Measurements from ENCODE around the gene SH2D7. TPM values are rescaled to one million over a fixed set of nuclear protein-coding genes. Genes with fewer than 3 reads are reported as not detected.

Gene SH2D7
- total RNA-seq, 4 donors from 2014 or later, result not detected

GRCh38 chr15:78109156-78109555 is 16.8 kb downstream of the SH2D7 start:
- H3K27me3 ChIP-seq, result no peaks in the 10 kb centered on the region
- H3K9me3 ChIP-seq, result no peaks in the 10 kb centered on the region
- no peak for TF ChIP-seq EP300 (IDR thresholded peaks at IDR 0.05)
- no peak for TF ChIP-seq POLR2AphosphoS5 (IDR thresholded peaks at IDR 0.05)
- TF ChIP-seq CTCF (IDR thresholded peaks at IDR 0.05), result no peak
- no peak for TF ChIP-seq POLR2A (IDR thresholded peaks at IDR 0.05)
- H3K4me1 ChIP-seq, result no peaks in the 10 kb centered on the region
- no peak overlapping the region for H3K4me3 ChIP-seq
- H3K36me3 ChIP-seq, result no peaks in the 10 kb centered on the region
- WGBS, result 97% methylated on average over 12 of the region's 12 CpGs
- peak in 1 of 2 donors; percentile 62 for DNase-seq (ENCODE audit: low spot score in 2 of 2)
- no peak overlapping the region for H3K27ac ChIP-seq

GRCh38 chr15:78110096-78110495 is 17.7 kb downstream of the SH2D7 start:
- Histone ChIP-seq H3K27me3 (no peaks in the 10 kb centered on the region), H3K4me1 (no peaks in the 10 kb centered on the region), H3K36me3 (no peaks in the 10 kb centered on the region), H3K9me3 (no peaks in the 10 kb centered on the region), H3K4me3 (no peak overlapping the region), H3K27ac (no peak overlapping the region)
- no peak for TF ChIP-seq POLR2A (IDR thresholded peaks at IDR 0.05)
- no peak for TF ChIP-seq POLR2AphosphoS5 (IDR thresholded peaks at IDR 0.05)
- no peak for TF ChIP-seq CTCF (IDR thresholded peaks at IDR 0.05)
- no peak for TF ChIP-seq EP300 (IDR thresholded peaks at IDR 0.05)
- WGBS, result 83% methylated on average over 1 of the region's 6 CpGs
- DNase-seq (ENCODE audit: low spot score in 2 of 2), result peak in 1 of 2 donors; percentile 47

- DNase-seq (ENCODE audit: low spot score in 2 of 2), result peak in 1 of 2 donors; percentile 40
- WGBS, result 97% methylated on average over 10 of the region's 10 CpGs
- Histone ChIP-seq H3K4me3 (no peak overlapping the region), H3K27ac (no peak overlapping the region), H3K4me1 (no peaks in the 10 kb centered on the region), H3K27me3 (no peaks in the 10 kb centered on the region), H3K36me3 (no peaks in the 10 kb centered on the region), H3K9me3 (no peaks in the 10 kb centered on the region)
- no peak for TF ChIP-seq POLR2A (IDR thresholded peaks at IDR 0.05)
- TF ChIP-seq POLR2AphosphoS5 (IDR thresholded peaks at IDR 0.05), result no peak
- TF ChIP-seq EP300 (IDR thresholded peaks at IDR 0.05), result no peak
- TF ChIP-seq CTCF (IDR thresholded peaks at IDR 0.05), result no peak
Measured at GRCh38 chr15:78110916-78111475, 18.6 kb downstream of the SH2D7 start.

GRCh38 chr15:78111788-78112187 is 19.4 kb downstream of the SH2D7 start:
- no peaks in the 10 kb centered on the region for H3K36me3 ChIP-seq
- H3K9me3 ChIP-seq, result no peaks in the 10 kb centered on the region
- H3K27ac ChIP-seq, result no peak overlapping the region
- H3K27me3 ChIP-seq, result no peaks in the 10 kb centered on the region
- WGBS, result 77% methylated on average over 3 of the region's 3 CpGs
- DNase-seq (ENCODE audit: low spot score in 2 of 2), result peak in 1 of 2 donors; percentile 49
- no peaks in the 10 kb centered on the region for H3K4me1 ChIP-seq
- no peak overlapping the region for H3K4me3 ChIP-seq
- TF ChIP-seq POLR2A (IDR thresholded peaks at IDR 0.05) (no peak), CTCF (IDR thresholded peaks at IDR 0.05) (no peak), POLR2AphosphoS5 (IDR thresholded peaks at IDR 0.05) (no peak), EP300 (IDR thresholded peaks at IDR 0.05) (no peak)

- TF ChIP-seq POLR2AphosphoS5 (IDR thresholded peaks at IDR 0.05) (no peak), CTCF (IDR thresholded peaks at IDR 0.05) (no peak), POLR2A (IDR thresholded peaks at IDR 0.05) (no peak), EP300 (IDR thresholded peaks at IDR 0.05) (no peak)
- Histone ChIP-seq H3K36me3 (no peaks in the 10 kb centered on the region), H3K4me3 (no peak overlapping the region), H3K27me3 (no peaks in the 10 kb centered on the region), H3K27ac (no peak overlapping the region), H3K9me3 (no peaks in the 10 kb centered on the region), H3K4me1 (no peaks in the 10 kb centered on the region)
- WGBS, result 75% methylated on average over 3 of the region's 3 CpGs
- peak in 1 of 2 donors; percentile 29 for DNase-seq (ENCODE audit: low spot score in 2 of 2)
Measured at GRCh38 chr15:78112551-78112950, 20.2 kb downstream of the SH2D7 start.
